Measurements from ENCODE around the gene TATDN3.

TATDN3 gene

GRCh38 chr1:212856755-212857154, 65.1 kb downstream of the TATDN3 start:
- H3K27me3 ChIP-seq (ENCODE audit: insufficient read depth, low read length): no peaks in the 10 kb centered on the region
- peaks cover 28% of the 10 kb centered on the region for H3K36me3 ChIP-seq (ENCODE audit: insufficient read depth, low read length)
- no peak overlapping the region for H2AFZ ChIP-seq (ENCODE audit: low read length)
- no peaks in the 10 kb centered on the region for H3K9me3 ChIP-seq (ENCODE audit: low read length)
- no peaks in the 10 kb centered on the region for H3F3A ChIP-seq (ENCODE audit: insufficient read depth, low read length)
- H3K27ac ChIP-seq (ENCODE audit: low read depth, low read length, poor library complexity, severe bottlenecking): no peak overlapping the region
- peak overlapping the region; percentile 91 for H3K4me3 ChIP-seq (ENCODE audit: low read depth, low read length, poor library complexity, severe bottlenecking)
- peak overlapping the region; percentile 88; the same call in 1 of the 2 replicates for H3K9ac ChIP-seq (ENCODE audit: low read length)
- H4K20me1 ChIP-seq (ENCODE audit: insufficient read depth, low read length): no peaks in the 10 kb centered on the region
- peak overlapping the region; percentile 90 for H3K4me2 ChIP-seq (ENCODE audit: low read length)
- TF ChIP-seq CTCF (IDR thresholded peaks at IDR 0.05; ENCODE audit: low read length) (no peak), EZH2 (IDR thresholded peaks at IDR 0.05; ENCODE audit: borderline replicate concordance, low read length) (no peak)
- peaks cover 30% of the 10 kb centered on the region for H3K79me2 ChIP-seq (ENCODE audit: insufficient read depth, low read length)
- no peaks in the 10 kb centered on the region for H3K9me2 ChIP-seq (ENCODE audit: low read depth, low read length)
- peaks cover 41% of the 10 kb centered on the region for H3K4me1 ChIP-seq (ENCODE audit: insufficient read depth, low read length, severe bottlenecking)

- H3K9me3 ChIP-seq (ENCODE audit: low read length): no peaks in the 10 kb centered on the region
Measured at GRCh38 chr1:212857992-212858460, 66.3 kb downstream of the TATDN3 start, which contains the start of gene FLVCR1. Gene FLVCR1, plus strand, starts transcription at chr1:212858275. Its CDS starts 178 bp downstream, at chr1:212858453.

GRCh38 chr1:212858461-212859265, 67.0 kb downstream of the TATDN3 start:
- no peaks in the 10 kb centered on the region for H3K9me2 ChIP-seq (ENCODE audit: low read depth, low read length)
- peak overlapping the region; percentile 91 for H3K4me3 ChIP-seq (ENCODE audit: low read depth, low read length, poor library complexity, severe bottlenecking)
- H3K4me2 ChIP-seq (ENCODE audit: low read length): peak overlapping the region; percentile 90
- peak overlapping the region; percentile 11 for H3K27ac ChIP-seq (ENCODE audit: low read depth, low read length, poor library complexity, severe bottlenecking)
- peak overlapping the region; percentile 88 for H3K9ac ChIP-seq (ENCODE audit: low read length)
- no peak overlapping the region for H2AFZ ChIP-seq (ENCODE audit: low read length)
- H3F3A ChIP-seq (ENCODE audit: insufficient read depth, low read length): no peaks in the 10 kb centered on the region
- no peak for TF ChIP-seq EZH2 (IDR thresholded peaks at IDR 0.05; ENCODE audit: borderline replicate concordance, low read length)
- TF ChIP-seq CTCF (IDR thresholded peaks at IDR 0.05; ENCODE audit: low read length): no peak
- no peaks in the 10 kb centered on the region for H3K27me3 ChIP-seq (ENCODE audit: insufficient read depth, low read length)
- H4K20me1 ChIP-seq (ENCODE audit: insufficient read depth, low read length): no peaks in the 10 kb centered on the region
- peaks cover 35% of the 10 kb centered on the region for H3K36me3 ChIP-seq (ENCODE audit: insufficient read depth, low read length)
- H3K4me1 ChIP-seq (ENCODE audit: insufficient read depth, low read length, severe bottlenecking): peaks cover 51% of the 10 kb centered on the region
- H3K9me3 ChIP-seq (ENCODE audit: low read length): no peaks in the 10 kb centered on the region
- peaks cover 37% of the 10 kb centered on the region for H3K79me2 ChIP-seq (ENCODE audit: insufficient read depth, low read length)

More at GRCh38 chr1:212857992-212858460, 66.3 kb downstream of the TATDN3 start, which contains the start of gene FLVCR1:
- Histone ChIP-seq H3K79me2 (ENCODE audit: insufficient read depth, low read length) (peaks cover 37% of the 10 kb centered on the region), H3K4me2 (ENCODE audit: low read length) (peak within 1 kb of the TSS; percentile 90), H3K27ac (ENCODE audit: low read depth, low read length, poor library complexity, severe bottlenecking) (peak within 1 kb of the TSS; percentile 54), H2AFZ (ENCODE audit: low read length) (peak within 1 kb of the TSS; percentile 82), H3K4me1 (ENCODE audit: insufficient read depth, low read length, severe bottlenecking) (peaks cover 48% of the 10 kb centered on the region), H3K27me3 (ENCODE audit: insufficient read depth, low read length) (no peaks in the 10 kb centered on the region), H3K9ac (ENCODE audit: low read length) (peak within 1 kb of the TSS; percentile 88), H3K4me3 (ENCODE audit: low read depth, low read length, poor library complexity, severe bottlenecking) (peak within 1 kb of the TSS; percentile 91), H3K36me3 (ENCODE audit: insufficient read depth, low read length) (peaks cover 35% of the 10 kb centered on the region), H4K20me1 (ENCODE audit: insufficient read depth, low read length) (no peaks in the 10 kb centered on the region), H3F3A (ENCODE audit: insufficient read depth, low read length) (no peaks in the 10 kb centered on the region), H3K9me2 (ENCODE audit: low read depth, low read length) (no peaks in the 10 kb centered on the region)
- TF ChIP-seq EZH2 (IDR thresholded peaks at IDR 0.05; ENCODE audit: borderline replicate concordance, low read length) (no peak), CTCF (IDR thresholded peaks at IDR 0.05; ENCODE audit: low read length) (no peak)
